GM18861 (cell line): ENCODE data around the gene ATP1A4.

Source experiments
- ATAC-seq: cut with Tn5 transposase; IDR thresholded peaks from one replicate; pipeline ENCODE4 v1.9.1; 2021; ENCODE audit not compliant: unreplicated experiment

ATP1A4 gene

GRCh38 chr1:160139840-160140239 is 11.6 kb upstream of the ATP1A4 start:
- ATAC-seq, result no peak

- no peak for ATAC-seq
Measured at GRCh38 chr1:160143695-160144094, 7.7 kb upstream of the ATP1A4 start.

- ATAC-seq, result no peak
Measured at GRCh38 chr1:160144921-160145320, 6.5 kb upstream of the ATP1A4 start.

DNA sequence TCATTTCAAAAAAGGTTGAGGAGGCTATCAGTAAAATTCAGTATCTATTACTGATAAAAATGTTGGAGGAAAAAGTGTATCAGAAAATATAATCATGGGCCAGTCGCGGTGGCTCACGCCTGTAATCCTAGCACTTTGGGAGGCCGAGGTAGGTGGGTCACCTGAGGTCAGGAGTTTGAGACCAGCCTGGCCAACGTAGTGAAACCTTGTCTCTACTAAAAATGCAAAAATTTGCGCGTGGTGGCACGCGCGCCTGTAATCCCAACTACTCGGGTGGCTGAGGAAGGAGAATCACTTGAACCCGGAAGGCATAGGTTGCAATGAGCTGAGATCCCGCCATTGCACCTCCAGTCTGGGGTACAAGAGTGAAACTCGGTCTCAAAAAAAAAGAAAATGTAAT is 5.3 kb upstream of the ATP1A4 start:
- ATAC-seq, result no peak

- ATAC-seq, result no peak
Measured at GRCh38 chr1:160148121-160148520, 3.3 kb upstream of the ATP1A4 start.

- no peak for ATAC-seq
Measured at GRCh38 chr1:160149233-160149632, 2.2 kb upstream of the ATP1A4 start.

DNA sequence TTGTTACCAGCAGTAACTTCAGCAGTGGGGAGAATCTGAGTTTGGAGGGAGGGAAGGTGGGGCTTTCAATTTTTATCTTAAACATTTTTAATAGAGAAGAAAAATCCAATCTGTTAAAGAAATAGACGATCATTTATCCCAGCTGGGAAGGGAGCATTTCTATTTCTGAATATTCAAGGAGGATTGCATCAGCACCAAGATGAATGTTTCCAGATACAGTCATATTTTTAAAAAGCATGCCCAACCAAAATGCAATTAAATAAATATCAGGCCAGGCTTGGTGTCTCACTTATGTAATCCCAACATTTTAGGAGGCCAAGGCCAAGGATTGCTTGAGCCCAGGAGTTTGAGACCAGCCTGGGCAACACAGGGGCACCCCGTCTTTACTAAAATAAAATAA is 1.7 kb upstream of the ATP1A4 start:
- no peak for ATAC-seq

DNA sequence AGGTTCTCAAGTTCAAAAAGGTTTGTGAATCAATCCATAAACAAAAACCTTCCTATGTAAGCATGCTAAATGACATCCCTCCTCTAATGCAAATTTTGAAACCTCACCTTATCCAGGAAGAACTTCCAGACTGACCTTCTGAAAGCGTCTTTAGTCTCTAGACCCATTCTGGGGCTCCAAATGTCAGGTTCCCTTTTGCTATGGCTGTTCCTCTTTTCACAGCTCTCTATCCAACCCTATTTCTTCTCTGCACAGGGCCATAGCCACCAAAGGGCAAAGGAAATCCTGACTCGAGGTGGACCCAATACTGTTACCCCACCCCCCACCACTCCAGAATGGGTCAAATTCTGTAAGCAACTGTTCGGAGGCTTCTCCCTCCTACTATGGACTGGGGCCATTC is 3.4 kb downstream of the ATP1A4 start:
- ATAC-seq, result no peak

GRCh38 chr1:160156361-160156760 is 5.0 kb downstream of the ATP1A4 start:
- no peak for ATAC-seq

DNA sequence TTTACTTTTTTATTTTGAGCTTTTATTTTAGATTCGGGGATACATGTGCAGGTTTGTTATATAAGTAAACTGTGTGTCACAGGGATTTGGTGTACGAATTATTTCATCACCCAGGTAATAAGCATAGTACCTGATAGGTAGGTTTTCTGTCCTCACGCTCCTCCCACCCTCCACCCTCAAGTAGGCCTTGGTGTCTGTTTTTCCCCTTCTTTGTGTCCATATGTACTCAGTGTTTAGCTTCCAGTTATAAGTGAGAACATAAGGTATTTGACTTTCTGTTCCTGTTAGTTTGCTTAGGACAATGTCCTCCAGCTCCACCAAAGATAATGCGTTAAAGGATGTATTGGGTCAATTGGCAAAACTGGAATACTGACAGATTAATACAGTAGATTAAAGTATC is 5.8 kb downstream of the ATP1A4 start:
- no peak for ATAC-seq

DNA sequence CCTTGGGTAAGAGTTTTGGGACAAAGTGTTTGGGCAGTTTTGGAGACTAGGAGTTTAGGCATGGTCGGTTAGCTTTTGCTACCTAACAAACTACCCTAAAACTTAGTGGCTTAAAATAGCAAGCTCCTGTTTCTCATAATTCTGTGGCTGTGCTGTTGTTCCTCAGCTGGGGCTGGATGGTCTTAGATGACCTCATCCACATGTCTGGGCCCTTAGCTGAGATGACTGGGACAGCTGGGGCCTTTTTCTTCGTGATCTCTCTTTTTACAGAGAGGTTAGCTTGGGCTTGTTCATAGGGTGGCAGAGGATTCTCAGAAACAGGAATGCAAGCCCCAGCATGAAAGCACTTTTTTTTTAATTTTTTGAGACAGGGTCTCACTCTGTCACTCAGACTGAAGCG is 6.6 kb downstream of the ATP1A4 start:
- no peak for ATAC-seq

DNA sequence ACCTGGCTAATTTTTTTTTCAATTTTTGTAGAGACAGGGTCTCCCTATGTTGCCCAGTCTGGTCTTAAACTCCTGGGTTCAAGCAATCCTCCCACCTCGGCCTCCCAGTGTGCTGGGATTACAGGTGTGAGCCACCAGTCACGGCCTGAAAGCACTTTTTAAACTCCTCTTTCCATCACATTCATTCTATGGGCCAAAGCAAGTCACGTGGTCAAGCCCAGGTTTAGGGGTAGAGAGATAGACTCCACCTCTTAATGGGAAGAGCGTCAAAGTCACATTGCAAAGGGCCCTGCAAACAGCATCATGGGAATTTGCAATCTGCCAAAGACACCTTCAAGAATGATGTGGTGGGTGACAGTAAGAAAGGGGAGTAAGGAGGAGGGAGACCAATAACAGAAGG is 7.1 kb downstream of the ATP1A4 start:
- ATAC-seq, result no peak

DNA sequence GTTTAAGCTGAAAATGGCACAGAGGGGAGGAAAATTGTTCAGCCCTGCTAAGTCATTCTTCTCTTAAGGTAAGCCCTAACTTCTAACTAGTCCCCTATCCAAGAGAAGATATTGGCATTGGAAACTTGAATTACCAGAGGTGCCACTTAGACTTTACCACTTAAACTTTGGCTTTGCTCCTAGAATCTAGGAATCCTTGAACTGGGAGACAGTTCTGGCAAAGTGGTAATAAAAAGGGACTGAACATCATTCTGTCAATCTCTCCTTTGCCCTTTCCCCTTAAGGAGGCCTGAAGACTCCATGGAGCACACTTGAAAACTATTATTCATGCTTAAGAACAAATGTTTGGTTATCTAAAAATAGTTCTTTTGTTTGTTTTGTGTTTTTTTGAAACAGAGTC is 8.4 kb downstream of the ATP1A4 start:
- no peak for ATAC-seq

GRCh38 chr1:160161965-160162705 is 10.7 kb downstream of the ATP1A4 start:
- no peak for ATAC-seq

DNA sequence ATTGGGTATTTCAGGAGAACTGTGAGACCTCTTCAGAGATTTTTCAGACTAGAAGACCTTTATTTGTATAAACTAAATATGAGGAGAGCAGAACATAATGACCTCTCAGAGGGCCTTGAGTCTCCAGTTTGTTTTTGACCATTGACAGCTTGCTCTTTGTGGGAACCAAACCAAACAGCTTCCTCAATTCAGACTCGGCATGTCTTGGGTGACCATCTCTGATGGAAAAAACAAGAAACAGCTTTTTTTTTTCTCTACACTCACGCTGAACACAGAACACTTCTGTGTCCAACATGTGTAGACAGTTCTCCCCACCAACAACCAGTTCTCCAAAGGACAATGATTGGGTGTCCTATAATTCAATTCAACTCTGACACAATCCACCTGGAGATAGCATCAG is 11.5 kb downstream of the ATP1A4 start:
- ATAC-seq, result no peak

DNA sequence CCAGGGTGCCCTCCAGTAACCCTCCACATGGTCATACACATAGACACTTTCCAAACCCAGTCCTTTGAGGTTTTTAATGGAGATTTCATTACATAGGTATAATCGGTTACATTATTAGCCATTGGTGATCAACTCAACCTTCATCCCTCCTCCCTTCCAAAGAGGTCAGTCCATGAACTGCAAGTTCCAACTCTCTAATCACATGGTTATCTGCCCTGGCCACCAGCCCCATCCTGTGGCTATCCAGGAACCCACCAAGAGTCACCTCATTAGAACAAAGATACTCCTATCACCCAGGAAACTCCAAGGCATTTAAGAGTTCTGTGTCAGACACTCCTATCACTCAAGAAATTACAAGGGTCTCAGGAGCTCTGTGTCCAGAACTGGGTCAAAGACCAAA is 12.2 kb downstream of the ATP1A4 start:
- ATAC-seq, result no peak

DNA sequence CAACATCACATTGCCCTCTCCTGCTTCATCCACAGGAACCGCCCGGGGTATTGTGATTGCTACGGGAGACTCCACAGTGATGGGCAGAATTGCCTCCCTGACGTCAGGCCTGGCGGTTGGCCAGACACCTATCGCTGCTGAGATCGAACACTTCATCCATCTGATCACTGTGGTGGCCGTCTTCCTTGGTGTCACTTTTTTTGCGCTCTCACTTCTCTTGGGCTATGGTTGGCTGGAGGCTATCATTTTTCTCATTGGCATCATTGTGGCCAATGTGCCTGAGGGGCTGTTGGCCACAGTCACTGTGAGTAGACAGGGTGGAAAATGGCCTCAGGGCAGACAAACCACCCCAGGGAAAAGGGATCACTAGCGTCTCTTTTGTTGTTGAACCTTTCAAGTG is 12.7 kb downstream of the ATP1A4 start:
- no peak for ATAC-seq

GRCh38 chr1:160166166-160166868 is 14.9 kb downstream of the ATP1A4 start:
- ATAC-seq, result no peak

- no peak for ATAC-seq
Measured at GRCh38 chr1:160167056-160167455, 15.7 kb downstream of the ATP1A4 start.

DNA sequence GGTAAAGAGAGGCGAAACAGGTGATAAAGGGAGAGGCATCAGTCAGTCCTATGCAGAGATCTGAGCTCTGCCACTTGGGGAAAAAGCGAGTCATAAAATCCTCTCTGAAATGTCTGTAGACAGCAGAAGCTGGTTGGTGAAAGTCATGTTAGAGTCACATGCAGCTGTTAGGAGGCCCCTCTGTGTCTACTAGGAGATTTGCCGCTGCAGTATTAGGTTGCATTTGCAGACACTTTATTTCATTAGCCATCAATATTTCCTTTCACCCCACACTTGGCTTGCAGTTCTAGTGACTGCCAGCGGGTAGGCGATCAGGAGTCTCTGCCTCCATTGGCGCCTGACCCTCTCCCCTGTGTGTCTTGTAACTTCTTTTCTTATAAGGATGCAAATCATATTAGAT is 16.2 kb downstream of the ATP1A4 start:
- no peak for ATAC-seq

DNA sequence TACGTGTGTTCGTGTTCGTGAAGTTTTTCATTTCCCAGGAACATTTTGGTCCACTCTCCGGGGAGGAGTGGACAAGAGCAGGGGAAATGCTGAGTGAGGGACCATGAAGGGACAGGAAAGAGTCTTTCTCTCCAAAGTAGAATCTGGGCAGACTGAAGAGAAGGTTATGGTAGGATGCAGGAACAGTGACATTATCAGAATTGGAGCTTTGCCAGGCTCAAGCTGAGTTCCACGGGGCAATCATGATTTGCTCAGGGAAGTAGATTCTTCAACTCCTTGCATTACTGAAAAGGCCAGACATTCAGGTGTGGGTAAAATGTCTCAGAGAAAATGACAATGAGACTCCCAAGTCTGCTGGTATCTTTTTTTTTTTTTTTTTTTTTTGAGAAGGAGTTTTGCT is 16.6 kb downstream of the ATP1A4 start:
- no peak for ATAC-seq

GRCh38 chr1:160168609-160169369 is 17.4 kb downstream of the ATP1A4 start:
- no peak for ATAC-seq
